HG03097 (cell line): ENCODE measurements around the gene HIC1.
"Not testable (repeated sequence)": the region's sequence is repeated elsewhere in the genome, so short reads cannot be mapped to it uniquely, and the experiment has no call there.

ENCODE experiments used
- ATAC-seq: cut with Tn5 transposase; IDR thresholded peaks from one replicate; pipeline ENCODE4 v1.9.1; 2021; ENCODE audit not compliant: unreplicated experiment, low FRiP score

The HIC1 gene

DNA sequence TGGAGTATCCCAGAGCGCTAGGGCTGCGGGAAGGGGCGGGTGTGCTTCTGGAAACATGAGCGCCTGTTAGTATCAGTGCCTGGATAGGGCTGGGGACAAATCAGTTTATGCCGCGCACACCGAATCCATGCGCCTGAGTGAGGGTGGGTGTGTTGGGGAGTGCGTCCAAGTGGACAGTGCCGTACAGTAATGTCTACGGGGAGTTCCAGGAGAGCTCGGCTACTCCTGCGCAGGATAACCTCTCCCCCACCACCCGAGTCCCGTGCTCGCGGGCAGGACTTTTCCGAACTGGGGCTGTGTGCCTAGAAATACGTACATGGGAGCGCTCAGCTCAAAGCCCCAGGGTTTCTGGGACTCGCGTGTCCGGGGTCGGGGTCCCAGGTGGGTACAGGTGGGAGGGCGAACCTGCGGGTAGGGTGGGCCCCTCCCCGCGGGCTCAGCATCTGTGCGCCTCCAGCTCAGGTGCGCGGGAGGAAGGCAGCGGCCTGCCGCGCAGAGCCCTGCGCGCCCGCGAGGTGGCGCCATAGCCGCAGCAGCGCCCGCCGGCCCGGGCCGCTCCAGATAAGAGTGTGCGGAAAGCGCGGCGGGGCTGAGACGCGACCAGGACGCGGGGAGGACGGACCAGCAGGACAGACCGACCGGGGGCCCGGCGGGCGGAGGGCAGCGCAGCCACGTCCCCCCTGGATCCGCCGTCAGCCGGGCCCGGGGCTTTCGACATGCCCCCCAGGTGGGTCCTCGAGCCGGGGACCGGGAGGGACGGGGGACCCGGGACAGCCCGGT lies at the start of gene HIC1:
Gene HIC1, plus strand, starts transcription at position 592 of the 780 bp plus-strand sequence. CDS start 1,588 bp downstream, outside the sequence.
- peak; percentile 24 for ATAC-seq

DNA sequence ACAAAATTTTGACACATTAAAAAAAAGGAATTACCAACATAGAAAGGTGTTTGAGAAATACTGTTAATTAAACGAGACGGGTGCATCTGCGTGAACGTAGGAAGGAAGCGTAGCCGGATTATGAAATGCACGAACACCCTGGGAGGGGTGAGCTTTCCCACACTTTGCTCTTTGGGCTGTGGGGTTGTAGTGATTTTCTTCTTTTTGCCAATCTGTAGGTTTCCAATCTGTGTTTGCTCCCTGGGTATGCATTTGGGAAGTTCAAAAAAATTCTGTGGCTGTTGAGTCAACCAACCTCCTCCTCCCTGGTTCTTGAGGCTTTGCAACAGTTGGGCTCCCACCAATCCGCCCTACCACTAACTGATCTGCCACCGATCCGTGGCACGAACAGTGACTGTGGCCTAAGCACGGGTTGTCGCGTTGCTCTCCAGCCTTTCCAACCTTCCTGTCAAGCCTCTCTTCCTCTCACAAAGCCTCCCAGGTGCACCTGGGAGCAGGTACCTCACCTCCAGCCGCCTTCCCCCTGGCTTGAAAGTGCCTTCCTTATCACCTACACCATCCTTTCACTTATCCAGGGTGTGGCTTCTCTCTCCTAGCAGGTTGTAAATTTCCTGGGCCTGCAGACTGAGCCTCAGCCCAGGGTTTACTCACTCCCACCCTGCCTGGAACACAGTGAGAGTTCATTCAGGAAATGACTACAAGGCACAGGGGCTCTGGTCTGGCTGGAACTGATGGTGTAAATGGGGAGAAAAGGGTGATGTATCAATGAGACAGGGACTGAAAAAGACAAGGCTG lies 46.4 kb upstream of the HIC1 start:
- ATAC-seq: no peak

DNA sequence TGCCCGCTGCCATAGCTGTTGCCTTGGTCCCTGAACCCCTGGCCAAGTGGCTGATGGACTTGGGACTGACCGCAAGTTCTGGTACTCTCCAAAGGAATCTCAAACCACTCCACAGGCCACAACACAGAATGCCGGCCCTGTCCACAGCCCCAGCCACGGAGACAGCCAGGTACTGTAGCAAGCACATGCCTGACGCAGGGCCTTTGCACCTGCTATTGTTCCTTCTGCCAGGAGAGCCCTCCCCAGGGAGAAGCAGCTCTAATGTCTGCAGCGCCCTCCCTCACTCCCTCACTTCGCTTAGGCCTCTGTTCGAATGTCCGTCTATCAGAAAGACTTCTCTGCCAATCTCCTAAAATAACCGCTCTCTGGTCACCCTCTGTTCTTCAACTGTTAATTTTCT lies 45.2 kb upstream of the HIC1 start:
- no peak for ATAC-seq

DNA sequence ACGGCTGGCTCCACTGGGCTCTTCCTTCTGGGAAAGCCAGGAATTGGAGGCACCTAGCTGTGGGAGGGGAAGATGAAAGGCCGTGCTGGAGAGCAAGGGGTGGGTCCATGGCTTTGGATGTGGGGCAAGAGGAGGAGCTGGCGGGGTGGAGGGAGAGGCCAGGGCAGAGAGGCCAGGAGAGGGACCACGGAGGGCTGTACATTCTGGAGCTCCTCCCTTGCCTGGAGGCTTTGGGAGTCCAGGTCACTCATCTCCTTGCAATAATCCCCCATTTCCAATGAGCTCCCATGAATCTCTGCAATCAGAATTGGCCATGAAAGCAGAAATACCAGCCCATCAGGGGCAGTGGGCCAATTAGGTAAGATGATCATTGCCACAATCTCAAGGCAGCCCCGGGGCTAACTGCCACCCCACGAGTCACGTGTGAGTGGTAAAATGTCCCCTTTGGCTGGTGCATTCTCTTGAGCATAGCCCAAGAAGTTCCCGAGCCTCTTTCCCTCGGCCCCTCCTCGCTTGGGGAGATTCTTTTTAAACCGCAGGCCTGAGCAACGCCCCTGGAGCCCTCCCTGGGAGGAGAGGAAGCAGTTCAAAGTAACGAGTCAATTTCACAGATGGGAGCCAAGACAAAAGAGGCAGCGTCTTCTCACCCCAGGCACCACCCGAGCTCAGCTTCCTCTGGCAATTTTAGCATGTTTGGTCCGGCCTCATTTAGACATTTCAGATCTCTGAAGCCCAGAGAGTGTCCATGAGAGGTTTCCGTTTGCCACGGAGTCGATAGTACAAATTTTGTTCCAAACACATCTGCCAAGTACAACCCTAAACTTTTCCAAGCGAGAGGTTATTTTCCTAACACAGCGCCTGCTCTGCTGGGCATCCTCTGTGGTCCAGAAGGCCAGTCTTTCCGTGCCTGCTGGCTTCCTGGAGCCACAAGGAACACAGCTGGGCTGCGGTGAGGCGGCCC lies 43.2 kb upstream of the HIC1 start:
- ATAC-seq: no peak

GRCh38 chr17:2012499-2012898 lies 42.4 kb upstream of the HIC1 start:
- no peak for ATAC-seq

GRCh38 chr17:2013220-2013993 lies 41.5 kb upstream of the HIC1 start:
- not testable (repeated sequence) for ATAC-seq

GRCh38 chr17:2013994-2014317 lies 40.9 kb upstream of the HIC1 start:
- no peak for ATAC-seq

- ATAC-seq: no peak
These were observed 39.6 kb upstream of the HIC1 start for GRCh38 chr17:2015314-2015713.

- no peak for ATAC-seq
These were observed 38.4 kb upstream of the HIC1 start for GRCh38 chr17:2016494-2016893.

GRCh38 chr17:2017274-2017941 lies 37.5 kb upstream of the HIC1 start:
- no peak for ATAC-seq

DNA sequence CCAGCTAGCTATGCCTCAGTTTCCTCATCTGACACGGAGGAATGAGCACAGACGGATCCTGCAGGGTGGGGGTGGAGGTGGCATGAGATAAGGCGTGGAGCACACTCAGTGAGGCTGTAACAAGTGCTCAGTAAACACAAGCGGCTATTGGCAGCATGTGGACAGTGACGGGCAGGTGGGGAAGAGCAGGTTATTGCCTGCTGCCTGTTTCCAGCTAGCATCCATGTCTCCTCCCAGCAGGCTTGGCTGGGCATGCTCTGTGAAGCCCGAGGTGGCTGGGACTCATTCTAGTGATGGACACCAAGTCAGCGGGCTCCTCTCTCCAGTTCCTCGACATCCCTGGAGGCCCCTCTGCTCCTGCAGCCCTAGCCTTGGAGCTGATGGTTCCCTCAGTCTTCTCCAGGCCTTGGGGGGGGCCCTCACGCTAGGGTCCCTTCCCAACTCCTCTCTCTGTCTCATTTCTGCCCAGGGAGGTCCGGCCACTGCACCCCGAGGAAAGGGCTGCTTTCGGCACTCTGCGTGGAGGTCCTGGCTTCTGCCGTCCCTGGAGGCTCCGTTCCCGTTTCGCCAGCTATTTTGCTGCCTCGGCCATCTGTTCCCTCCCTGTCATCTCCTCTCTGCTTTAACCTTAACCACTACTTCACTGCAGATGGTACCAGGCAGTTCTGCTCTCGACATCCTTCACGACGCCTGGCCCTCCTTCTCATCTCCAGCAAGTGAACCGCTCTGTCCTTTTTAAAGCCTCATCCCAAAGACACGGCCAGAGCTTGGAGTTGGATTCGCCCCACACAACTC lies 36.0 kb upstream of the HIC1 start:
- ATAC-seq: no peak

DNA sequence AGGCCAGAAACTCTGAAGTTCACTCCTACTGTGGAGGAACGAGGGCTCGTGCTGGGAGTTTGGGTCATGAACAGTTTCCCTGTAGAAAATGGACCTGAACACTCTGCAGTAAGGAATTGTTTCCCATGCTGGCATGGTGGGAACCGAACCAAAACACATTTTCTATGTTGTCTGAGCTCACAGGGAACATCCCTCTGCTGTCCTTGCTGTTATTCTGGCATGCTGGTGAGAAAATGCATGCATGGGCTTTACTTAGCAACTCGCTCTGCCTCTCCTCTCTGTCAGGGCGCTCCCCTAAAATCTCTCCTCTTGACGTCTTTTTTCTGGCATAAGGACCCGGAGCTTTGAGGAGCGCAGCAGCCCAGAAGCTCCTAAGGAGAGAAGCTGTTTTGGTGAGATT lies 35.2 kb upstream of the HIC1 start:
- no peak for ATAC-seq

GRCh38 chr17:2020721-2021120 lies 34.2 kb upstream of the HIC1 start:
- no peak for ATAC-seq

DNA sequence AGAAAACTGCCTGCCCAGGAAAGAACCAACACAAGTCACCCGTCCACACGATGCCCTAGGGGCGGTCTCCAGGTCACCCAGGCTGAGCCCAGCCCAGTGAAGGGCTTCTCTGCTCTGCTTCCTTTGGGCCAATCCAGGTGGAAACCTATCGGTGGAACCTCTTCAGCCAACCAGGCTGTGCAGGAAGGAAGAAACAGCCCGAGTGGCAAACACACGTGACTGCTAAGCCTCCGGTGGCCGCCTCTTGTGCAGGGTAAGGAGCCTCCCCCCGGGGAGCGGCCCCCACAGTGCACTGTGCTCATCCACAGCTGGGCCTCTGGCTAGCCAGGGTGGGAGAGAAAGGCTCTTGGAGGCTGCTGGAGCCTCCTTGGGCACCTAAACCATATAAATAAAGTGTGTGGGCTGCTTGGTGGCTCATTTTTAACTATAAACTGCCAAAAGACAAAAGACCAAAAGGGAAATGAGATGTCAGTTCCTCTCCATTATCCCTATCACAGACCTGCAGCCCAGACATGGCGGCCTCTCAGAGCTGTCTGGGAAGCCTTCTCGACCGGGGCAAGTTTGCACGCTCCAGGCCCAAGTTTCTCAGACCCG lies 32.2 kb upstream of the HIC1 start:
- no peak for ATAC-seq

DNA sequence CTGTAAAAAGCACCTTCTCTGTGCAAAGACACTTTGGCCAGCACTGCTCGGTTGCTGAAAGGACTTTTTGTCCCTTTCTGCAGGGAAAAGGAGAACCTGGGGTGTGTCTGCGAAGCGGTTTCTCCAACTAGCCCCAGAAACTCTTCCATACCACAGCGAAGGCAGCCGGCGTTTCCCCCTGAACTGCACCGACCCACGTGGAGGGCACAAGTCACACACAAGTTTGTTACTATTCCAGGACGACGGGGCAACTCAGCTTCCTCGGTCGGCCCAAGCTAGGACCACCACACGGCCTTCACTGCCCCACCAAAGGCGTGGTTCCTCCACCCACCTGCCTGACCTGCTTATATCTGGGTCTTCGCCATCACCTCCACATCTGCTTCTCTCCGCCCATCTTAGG lies 31.6 kb upstream of the HIC1 start:
- ATAC-seq: no peak

- no peak for ATAC-seq
These were observed 31.0 kb upstream of the HIC1 start for GRCh38 chr17:2023692-2024571.

DNA sequence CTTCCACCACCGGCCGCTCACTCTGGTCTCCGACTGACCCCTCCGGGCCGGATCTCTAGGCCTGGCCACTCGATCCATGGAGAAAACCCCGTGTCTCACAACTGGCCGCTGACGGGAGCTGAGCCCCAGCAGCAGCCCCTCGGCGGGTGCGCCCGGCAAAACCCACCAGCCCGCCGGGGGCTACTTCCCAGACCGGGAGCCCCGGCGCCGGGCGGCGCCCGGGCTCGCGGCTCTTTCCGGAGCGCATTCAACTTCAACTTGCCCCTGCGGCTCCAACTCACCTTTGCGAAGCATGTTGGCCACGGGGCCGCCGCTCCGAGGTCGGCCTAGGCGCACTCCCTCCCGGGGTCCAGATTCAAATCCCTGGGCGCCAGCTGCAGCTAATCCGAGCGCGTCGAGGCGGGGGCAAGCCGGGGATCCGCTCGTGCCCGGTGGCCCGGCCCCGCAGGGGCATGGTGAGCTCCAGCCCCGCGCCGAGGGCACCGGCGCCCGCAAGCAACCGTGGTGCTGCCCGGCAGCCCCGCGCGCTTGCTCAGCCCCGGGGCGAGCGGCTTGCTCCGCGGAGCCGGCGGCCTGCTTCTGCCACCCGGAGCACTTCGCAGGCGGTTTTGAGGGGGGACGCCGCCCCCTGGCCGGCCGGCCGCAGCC lies 30.2 kb upstream of the HIC1 start:
- no peak for ATAC-seq
